ENCODE measurements around the gene METTL16. TPM values are rescaled to one million over a fixed set of nuclear protein-coding genes. Genes with fewer than 3 reads are reported as not detected.

The METTL16 gene
- total and polyA plus RNA-seq, 2 of the 8 experiments (the other 6 are each of a cell fraction or from before 2014, with no cell fraction given): 22.8 to 59.4 TPM

GRCh38 chr17:2457913-2458312 is 53.8 kb downstream of the METTL16 start:
- Histone ChIP-seq H3K79me1 (ENCODE audit: low read depth, low read length) (no peaks in the 10 kb centered on the region), H3K23ac (ENCODE audit: insufficient read length) (no peak overlapping the region), H3K27ac (ENCODE audit: low read depth, low read length) (no peak overlapping the region), H2BK15ac (ENCODE audit: low read length) (no peak overlapping the region), H4K8ac (ENCODE audit: extremely low read depth, insufficient read depth, low read length) (no peak overlapping the region), H3K36me3 (ENCODE audit: control insufficient read depth in 2 of 4, insufficient read depth in 4 of 4, low read length in 3 of 4) (peaks cover 0 to 18% (median 13%) of the 10 kb centered on the region in 4 experiments; a peak in 6 of 8 replicates), H2BK120ac (replicated peaks; ENCODE audit: low read depth, low read length) (no peak overlapping the region), H3K4ac (replicated peaks; ENCODE audit: insufficient read length, low read depth, low read length) (no peak overlapping the region), H3K18ac (ENCODE audit: extremely low read depth, low read length) (no peak overlapping the region), H3K27me3 (replicated peaks in 1 of 4; ENCODE audit: control insufficient read depth in 3 of 4, extremely low read depth in 1 of 4, insufficient read depth in 3 of 4, low read length in 3 of 4) (no peaks in the 10 kb centered on the region), H3K9me3 (ENCODE audit: insufficient read depth in 2 of 2, low read depth in 1 of 2, low read length in 1 of 2) (no peaks in the 10 kb centered on the region), H4K5ac (ENCODE audit: insufficient read length, low read depth, low read length) (no peak overlapping the region), H4K91ac (replicated peaks; ENCODE audit: insufficient read length, low read length) (no peak overlapping the region), H3K23me2 (ENCODE audit: low read depth, low read length) (no peaks in the 10 kb centered on the region), H2BK5ac (ENCODE audit: low read depth, low read length) (no peak overlapping the region), H3K79me2 (ENCODE audit: control insufficient read depth in 1 of 2, insufficient read depth in 2 of 2, low read length in 2 of 2) (no peaks in the 10 kb centered on the region), H3K4me2 (ENCODE audit: insufficient read depth in 1 of 2, low read depth in 2 of 2, low read length in 2 of 2) (no peak overlapping the region), H3K9ac (replicated peaks in 1 of 4; ENCODE audit: extremely low read depth in 1 of 4, low read depth in 3 of 4, low read length in 3 of 4) (no peak overlapping the region), H3K56ac (replicated peaks; ENCODE audit: insufficient read length, low read depth, low read length) (no peak overlapping the region), H2BK20ac (ENCODE audit: low read length) (no peak overlapping the region), H3K4me3 (ENCODE audit: extremely low read depth in 1 of 4, insufficient read depth in 2 of 4, low read depth in 3 of 4, low read length in 4 of 4) (no peak overlapping the region), H2BK12ac (ENCODE audit: low read depth, low read length) (no peak overlapping the region), H2AK5ac (ENCODE audit: low read depth, low read length) (no peak overlapping the region), H2AFZ (ENCODE audit: low read length) (no peak overlapping the region), H3K4me1 (replicated peaks in 1 of 4; ENCODE audit: control insufficient read depth in 3 of 4, insufficient read depth in 4 of 4, low read length in 3 of 4) (no peaks in the 10 kb centered on the region), H3K14ac (ENCODE audit: insufficient read length) (no peak overlapping the region), H4K20me1 (replicated peaks in 1 of 2; ENCODE audit: control insufficient read depth in 1 of 2, insufficient read depth in 2 of 2, low read length in 2 of 2) (no peaks in the 10 kb centered on the region)
- CTCF ChIA-PET (ENCODE audit: partially characterized antibody): interaction anchor here (1.0 to 1.3 kb wide), 2 partner anchors 20 to 213 kb away, joined by 3 to 4 read pairs; no protein-coding TSS in a partner anchor
- TF ChIP-seq HDAC6 (IDR thresholded peaks at IDR 0.05; ENCODE audit: low read depth, low read length) (no peak), CHD2 (IDR thresholded peaks at IDR 0.05; ENCODE audit: low read length) (no peak)
- POLR2A ChIA-PET (ENCODE audit: partially characterized antibody): interaction anchor here (0.6 to 1.8 kb wide), 5 partner anchors 13 to 110 kb away, joined by 3 to 4 read pairs (median 3); no protein-coding TSS in a partner anchor
- FAIRE-seq: no peak
- WGBS, 2 experiments (ENCODE audit: extremely low coverage in 1 of 2, insufficient coverage in 1 of 2, insufficient read length in 1 of 2, insufficient replicate concordance in 2 of 2, low coverage in 1 of 2, low lambda C conversion rate in 2 of 2, missing lambda C conversion rate in 1 of 2): 78% methylated on average over 4 of the region's 4 CpGs; no CpG with 5 or more reads in 1 of the 2 experiments
- no peak for DNase-seq (ENCODE audit: low read depth in 1 of 2, low spot score in 2 of 2)
